HG03045 (cell line): ENCODE results near the gene ZNF284.

Source experiments
- ATAC-seq: cut with Tn5 transposase; IDR thresholded peaks from one replicate; pipeline ENCODE4 v1.9.1; 2021; ENCODE audit warnings: mild to moderate bottlenecking, moderate library complexity; ENCODE audit not compliant: unreplicated experiment

The ZNF284 gene

GRCh38 chr19:44071824-44072542 lies at the start of gene ZNF284:
ZNF284 (plus strand) TSS chr19:44072159; CDS start chr19:44076390, 4,231 bp downstream.
- peak; percentile 81 for ATAC-seq

GRCh38 chr19:44024900-44025216 lies 47.1 kb upstream of the ZNF284 start:
- ATAC-seq = no peak

GRCh38 chr19:44025217-44025936 lies 46.6 kb upstream of the ZNF284 start, which contains the start of gene ZNF222:
ZNF222 (plus strand) TSS chr19:44025379; CDS start chr19:44025437, 58 bp downstream.
- peak; percentile 72 for ATAC-seq

- no peak for ATAC-seq
These were observed 45.3 kb upstream of the ZNF284 start for GRCh38 chr19:44026622-44027021.

DNA sequence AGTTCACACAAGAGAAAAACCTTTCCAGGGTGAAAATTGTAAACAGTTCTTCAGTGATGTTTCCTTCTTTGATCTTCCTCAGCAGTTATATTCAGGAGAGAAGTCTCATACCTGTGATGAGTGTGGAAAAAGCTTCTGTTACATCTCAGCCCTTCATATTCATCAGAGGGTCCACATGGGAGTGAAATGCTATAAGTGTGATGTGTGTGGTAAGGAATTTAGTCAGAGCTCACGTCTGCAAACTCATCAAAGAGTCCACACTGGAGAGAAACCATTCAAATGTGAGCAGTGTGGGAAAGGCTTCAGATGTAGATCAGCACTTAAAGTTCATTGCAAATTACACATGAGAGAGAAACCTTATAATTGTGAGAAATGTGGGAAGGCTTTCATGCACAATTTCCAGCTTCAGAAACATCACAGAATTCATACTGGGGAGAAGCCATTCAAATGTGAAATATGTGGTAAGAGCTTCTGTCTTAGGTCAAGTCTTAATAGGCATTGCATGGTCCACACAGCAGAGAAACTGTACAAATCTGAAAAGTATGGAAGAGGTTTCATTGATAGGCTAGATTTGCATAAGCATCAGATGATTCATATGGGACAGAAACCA lies 39.9 kb upstream of the ZNF284 start:
- no peak for ATAC-seq

DNA sequence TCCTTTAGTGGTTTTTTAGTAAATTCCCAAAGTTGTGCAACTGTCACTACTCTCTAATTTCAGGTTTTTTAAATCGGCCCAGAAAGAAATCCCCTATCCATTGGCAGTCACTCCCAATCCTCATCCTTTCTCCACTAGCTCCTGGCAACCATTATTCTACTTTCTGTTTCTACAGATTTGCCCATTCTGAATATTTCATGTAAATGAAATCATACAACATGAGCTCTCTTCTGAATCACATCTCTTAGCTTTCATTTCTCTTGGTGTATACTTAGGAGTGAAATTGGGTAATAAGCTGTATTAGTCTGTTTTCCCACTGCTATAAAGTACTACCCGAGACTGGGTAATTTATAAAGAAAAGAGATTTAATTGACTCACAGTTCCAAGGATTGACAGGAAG lies 29.8 kb upstream of the ZNF284 start:
- no peak for ATAC-seq

DNA sequence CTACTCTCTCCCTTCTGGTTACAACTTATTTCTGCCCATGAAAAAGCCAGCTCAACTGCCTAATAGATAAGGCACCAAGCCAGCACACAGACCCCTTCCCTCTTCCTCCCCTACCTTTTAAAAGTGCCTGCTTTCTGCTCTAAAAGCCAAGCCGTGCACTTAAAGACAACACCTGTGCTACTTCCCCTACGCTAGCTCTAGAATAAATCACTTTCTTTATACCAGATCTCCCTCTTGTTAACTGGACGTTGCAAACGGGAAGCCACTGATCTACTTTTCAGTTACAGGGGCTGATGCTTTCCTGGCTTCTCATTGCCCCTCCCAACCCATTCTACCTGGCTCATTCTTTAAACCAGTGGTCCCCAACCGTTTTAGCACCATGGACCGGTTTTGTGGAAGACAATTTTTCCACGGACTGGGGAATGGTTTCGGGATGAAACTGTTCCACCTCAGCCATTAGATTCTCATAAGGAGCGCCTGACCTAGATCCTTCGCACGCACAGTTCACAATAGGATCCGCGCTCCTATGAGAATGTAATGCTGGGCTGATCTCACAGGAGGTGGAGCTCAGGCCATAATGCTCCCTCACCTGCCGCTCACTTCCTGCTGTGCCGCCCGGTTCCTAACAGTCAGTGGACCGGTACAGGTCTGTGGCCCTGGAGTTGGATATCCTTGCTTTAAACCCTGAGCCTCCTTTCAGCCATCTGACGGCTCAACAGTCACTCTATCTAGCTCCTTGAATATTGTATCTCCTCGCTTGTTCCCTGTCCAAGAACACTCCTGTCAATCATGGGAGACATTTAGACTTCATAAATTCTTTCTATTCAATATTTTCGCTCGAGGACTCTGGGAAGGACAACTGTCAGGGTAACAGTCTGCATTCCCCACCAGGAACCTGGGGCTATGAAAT lies 21.0 kb upstream of the ZNF284 start:
- no peak for ATAC-seq

GRCh38 chr19:44051650-44052402 lies 20.1 kb upstream of the ZNF284 start, which contains the start of gene ZNF223:
ZNF223 (plus strand) TSS chr19:44052036; CDS start chr19:44055177, 3,141 bp downstream.
- ATAC-seq = no peak

GRCh38 chr19:44055870-44056269 lies 16.1 kb upstream of the ZNF284 start:
- ATAC-seq = no peak

DNA sequence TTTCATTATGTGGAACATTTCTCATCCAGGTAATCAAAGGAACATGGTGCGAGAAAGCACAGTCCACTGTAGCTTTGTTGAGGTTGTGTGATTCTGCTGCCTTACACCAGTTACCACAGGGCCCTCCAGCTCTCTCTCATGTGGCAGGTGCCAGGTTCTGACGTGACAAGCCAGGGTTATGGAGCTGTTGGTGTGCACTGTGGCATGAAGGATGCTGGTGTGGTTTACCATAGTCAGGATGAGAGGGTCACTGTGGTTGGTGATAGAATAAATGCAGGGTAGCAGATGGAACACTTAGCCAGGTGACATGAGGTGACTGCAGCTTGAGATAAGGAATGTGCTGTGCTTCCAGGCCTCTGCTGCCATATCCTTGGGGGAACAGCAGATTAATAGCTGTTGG lies 12.7 kb upstream of the ZNF284 start:
- no peak for ATAC-seq

DNA sequence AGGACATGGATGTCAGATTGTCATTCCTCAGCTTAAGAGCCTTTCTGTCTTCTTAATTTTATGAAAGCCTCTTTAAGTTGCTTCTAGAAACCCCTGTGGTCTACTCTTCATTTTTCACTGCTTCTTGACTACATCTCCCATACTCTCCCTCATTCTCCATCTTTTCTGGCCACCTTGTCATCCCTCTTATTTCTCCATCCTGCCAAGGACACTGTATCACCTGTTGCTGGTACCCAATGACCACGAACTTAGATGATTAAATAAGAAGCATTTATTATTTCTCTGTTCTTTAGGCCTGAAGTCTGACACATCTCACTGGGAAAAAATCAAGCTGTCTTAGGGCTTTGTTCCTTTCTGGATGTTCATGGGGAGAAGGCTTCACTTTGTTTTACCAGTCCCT lies 10.9 kb upstream of the ZNF284 start:
- ATAC-seq = no peak

DNA sequence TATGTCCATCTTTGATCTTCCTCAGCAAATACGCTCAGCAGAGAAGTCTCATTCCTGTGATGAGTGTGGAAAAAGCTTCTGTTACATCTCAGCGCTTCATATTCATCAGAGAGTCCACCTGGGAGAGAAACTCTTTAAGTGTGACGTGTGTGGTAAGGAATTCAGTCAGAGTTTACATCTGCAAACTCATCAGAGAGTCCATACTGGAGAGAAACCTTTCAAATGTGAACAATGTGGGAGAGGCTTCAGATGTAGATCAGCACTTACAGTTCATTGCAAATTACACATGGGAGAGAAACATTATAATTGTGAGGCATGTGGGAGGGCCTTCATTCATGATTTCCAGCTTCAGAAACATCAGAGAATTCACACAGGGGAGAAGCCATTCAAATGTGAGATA lies 5.7 kb upstream of the ZNF284 start:
- no peak for ATAC-seq

GRCh38 chr19:44069415-44069814 lies 2.5 kb upstream of the ZNF284 start:
- ATAC-seq = no peak

GRCh38 chr19:44072543-44073401 lies 813 bp downstream of the ZNF284 start:
- no peak for ATAC-seq

DNA sequence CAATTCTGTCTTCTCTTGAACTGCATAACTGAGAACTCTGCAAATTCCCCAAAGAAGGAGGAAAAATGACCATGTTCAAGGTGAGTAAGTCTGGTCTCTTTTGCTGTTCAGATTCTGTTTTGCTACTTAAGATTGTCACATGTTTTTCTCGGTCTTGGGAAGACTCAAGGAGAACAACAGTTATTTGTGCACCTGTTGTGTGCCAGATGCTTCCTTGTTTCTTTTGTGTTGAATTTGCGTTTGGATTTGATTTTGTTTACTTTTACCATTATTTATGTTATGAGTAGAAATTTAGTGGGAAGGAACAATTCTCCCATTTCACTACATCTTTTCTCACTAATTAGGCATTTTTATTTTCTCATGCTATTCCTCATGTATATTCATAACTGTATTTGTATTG lies 4.4 kb downstream of the ZNF284 start:
- no peak for ATAC-seq

- ATAC-seq = no peak
These were observed 20.1 kb downstream of the ZNF284 start for GRCh38 chr19:44092108-44092507.

DNA sequence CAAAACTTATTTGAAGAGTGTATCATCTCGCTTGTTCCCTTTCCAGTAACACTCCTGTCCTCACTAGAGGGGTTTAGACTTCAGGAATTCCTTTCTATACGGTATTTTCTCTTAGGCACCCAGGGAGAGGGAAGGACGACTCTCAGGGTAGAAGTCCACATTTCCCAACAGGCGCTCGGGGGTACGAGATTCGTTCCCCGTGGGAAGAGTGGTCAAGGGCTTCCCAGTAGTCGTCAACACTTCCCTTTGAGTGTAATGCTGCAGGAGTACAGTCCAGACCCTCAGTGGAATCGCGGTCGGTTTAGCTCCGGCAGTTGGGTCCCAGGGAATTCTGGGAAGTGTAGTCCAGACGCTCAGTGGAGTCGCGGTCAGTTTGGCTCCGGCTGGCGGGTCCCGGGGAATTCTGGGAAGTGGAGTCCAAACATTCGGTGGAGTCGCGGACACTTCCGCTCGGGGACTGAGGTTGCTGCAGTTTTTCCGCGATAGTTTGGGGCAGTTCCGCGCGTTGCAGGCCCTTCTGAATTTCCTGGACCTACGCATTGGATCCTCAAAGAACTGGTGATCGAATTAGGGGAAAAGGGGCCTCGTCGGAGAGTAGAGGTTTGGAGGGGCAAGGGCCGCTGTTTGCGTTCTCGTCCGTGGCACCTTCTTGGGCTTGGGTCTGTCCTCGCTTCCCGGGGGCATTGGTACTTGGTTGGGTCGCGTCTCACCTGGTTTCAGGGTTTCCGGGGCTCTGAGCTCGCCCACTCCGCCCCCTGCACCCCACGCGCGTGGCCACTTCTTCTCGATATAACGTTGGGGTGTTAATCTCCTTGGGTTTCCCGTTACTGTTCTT lies 22.2 kb downstream of the ZNF284 start, which contains the start of gene ZNF224:
Gene ZNF224 (plus strand): TSS at position 431 of the 835 bp plus-strand sequence. CDS start 3,513 bp downstream, outside the sequence.
- peak; percentile 82 for ATAC-seq

GRCh38 chr19:44107751-44108150 lies 35.8 kb downstream of the ZNF284 start:
- ATAC-seq = no peak
